NCI-H524 (cell line): ENCODE data around the gene ERF.
A peak's percentile ranks its signal among the peaks of the same experiment; 100 is the strongest.

Source experiments
- DNase-seq, 2 experiments: peaks; one replicate each; lab custom pipeline; 2025; lab: John Stamatoyannopoulos, UW

Gene ERF

GRCh38 chr19:42253245-42254088 is 1.5 kb downstream of the ERF start:
- peak in 1 of 2 experiments; percentile 43 for DNase-seq

GRCh38 chr19:42252365-42253244 is 2.3 kb downstream of the ERF start:
- DNase-seq, result no peak

- DNase-seq, result no peak
These were observed 3.2 kb downstream of the ERF start for GRCh38 chr19:42251572-42252358.

GRCh38 chr19:42250666-42251531 is 4.0 kb downstream of the ERF start:
- DNase-seq, result no peak

GRCh38 chr19:42250183-42250665 is 4.7 kb downstream of the ERF start:
- DNase-seq, result no peak

- no peak for DNase-seq
These were observed 5.2 kb downstream of the ERF start for GRCh38 chr19:42249769-42250168.

DNA sequence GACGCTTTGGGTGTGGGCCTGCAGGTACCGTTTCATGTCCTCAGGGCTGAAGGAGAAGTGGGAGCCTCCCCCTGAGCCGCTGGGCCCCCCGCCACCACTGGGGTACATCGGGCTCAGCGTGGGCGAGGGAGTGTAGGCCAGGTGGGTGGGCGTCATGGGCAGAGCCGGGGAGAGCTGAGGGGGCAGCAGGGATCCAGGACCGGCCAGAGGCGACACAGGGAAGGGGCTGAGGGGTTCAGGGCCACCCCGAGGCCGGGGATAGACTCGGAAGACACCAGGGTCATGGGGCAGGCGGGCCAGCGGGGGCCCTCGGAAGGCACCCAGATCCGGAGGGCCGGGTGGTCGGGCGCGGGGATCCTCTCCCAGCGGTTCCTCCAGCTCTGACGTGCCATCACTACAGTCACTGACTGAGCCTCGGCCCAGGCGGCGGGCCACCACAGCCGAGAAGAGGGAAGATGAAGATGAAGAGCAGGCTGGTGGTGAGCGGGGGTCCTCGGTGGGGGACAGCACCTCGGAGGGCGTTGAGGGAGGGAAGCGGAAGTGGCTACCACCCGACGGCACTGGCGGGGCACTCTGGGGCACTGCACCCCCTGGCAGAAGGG is 5.7 kb downstream of the ERF start:
- DNase-seq, result no peak

DNA sequence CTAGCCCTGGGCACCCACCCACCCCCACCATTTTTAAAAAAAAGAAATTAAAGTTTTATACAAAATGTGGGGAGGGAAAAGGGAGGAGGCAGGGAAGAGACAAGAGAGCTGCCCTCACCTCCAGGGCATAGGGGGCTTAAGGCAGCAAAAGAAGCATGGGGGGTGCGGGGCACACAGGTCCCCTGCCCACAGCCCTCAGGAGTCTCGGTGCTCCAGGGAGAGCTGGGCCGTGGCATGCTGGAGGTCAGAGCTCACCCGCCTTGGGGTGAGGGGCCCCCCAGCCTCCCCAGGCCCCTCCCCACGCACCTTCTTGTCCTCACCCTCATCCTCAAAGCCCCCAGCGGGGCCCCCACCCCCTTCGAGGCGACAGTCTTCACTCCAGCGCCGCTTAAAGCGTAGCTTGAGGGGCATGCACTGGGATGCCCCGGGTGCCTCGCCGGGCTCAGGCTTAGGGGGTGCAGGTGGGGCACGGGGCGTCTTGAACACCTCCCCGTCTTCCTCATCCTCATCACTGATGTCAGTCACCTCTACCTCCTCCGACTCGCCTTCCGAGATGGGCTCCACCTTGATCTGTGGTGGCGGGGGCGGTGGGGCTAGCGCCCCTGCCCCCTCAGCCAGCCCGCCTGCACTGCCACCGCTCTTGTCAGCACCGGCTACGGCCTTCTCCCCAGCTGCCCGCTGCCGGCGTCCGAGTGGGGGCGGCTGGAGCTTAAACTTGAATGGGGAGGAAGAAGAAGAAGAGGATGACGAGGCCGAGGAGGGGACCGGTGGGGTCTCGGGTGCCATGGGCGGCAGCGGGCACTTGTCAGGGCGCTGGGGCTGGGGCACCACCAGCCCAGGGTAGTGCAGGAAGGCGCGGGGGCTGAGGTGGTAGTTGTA is 6.4 kb downstream of the ERF start:
- no peak for DNase-seq

DNA sequence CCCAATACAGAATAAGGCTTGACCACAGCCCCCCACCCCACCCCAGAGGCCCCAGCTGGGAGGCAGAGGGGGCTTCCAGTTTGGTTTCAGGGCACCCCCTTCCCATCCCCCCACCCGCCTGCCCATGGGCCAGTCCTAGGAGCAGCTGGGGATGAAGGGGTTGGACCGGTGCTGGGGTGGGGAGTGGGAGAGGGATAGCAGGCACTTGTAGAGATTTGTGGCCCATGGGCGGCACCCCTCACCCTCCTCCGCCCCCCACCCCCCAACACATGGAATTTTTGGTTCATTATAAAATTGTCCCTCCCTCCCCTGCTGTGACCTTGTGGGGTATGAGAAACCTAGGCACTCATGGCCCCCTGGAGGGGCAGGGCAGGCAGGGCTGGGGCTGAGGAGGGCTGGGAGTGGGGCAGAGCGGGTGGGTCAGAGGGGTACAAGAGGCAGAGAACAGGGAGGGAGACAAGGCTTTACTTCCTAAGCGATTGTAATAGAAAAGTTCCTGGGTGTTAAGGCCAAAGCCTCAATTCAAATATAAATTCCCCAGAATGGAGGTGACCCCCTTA is 7.2 kb downstream of the ERF start:
- DNase-seq, result no peak

- no peak for DNase-seq
These were observed 7.8 kb downstream of the ERF start for GRCh38 chr19:42246922-42247639.

GRCh38 chr19:42246143-42246921 is 8.6 kb downstream of the ERF start:
- peak; percentile 20 to 41 for DNase-seq

GRCh38 chr19:42245231-42245630 is 9.7 kb downstream of the ERF start:
- no peak for DNase-seq

- peak; percentile 87 to 93 for DNase-seq
These were observed 10.3 kb downstream of the ERF start for GRCh38 chr19:42244347-42245220.

- peak; percentile 100 for DNase-seq
These were observed 12.2 kb downstream of the ERF start, which contains the start of gene GSK3A for GRCh38 chr19:42242512-42243409. Gene GSK3A (minus strand): TSS chr19:42242602. CDS start chr19:42242465, 137 bp downstream.

- no peak for DNase-seq
These were observed 12.8 kb downstream of the ERF start for GRCh38 chr19:42242069-42242511.
